Vagina (tissue), 2 donors: ENCODE measurements around the gene RAPGEF6. TPM values are rescaled to one million over a fixed set of nuclear protein-coding genes. Genes with fewer than 3 reads are reported as not detected.
A peak's percentile ranks its signal among the peaks of the same experiment; 100 is the strongest.
"Not testable (repeated sequence)": the region's sequence is repeated elsewhere in the genome, so short reads cannot be mapped to it uniquely, and the experiment has no call there.

Experiments used
- DNase-seq, 2 donors: peaks; one replicate each; pipeline ENCODE4 v3.0.0-alpha.2; 2017; ENCODE audit errors: extremely low spot score in 2 of 2
- H3K27ac ChIP-seq: fragments of 200-600 bp; sonication (generic); one replicate; pipeline ENCODE4 v1.5.1; 2019
- H3K27me3 ChIP-seq: fragments of 200-600 bp; sonication (generic); one replicate; pipeline ENCODE4 v1.5.1; 2019
- H3K36me3 ChIP-seq, 2 donors: fragments of 200-600 bp; sonication (generic); one replicate each; pipeline ENCODE4 v1.5.1; 2017 to 2019
- H3K4me1 ChIP-seq: fragments of 200-600 bp; sonication (generic); one replicate; pipeline ENCODE4 v1.5.1; 2019
- H3K4me3 ChIP-seq, 2 donors: fragments of 200-600 bp; sonication (generic); 1 replicate in 1 of 2; 2 replicates in 1 of 2; pipeline ENCODE4 v1.5.1; 2016 to 2019
- H3K9me3 ChIP-seq: fragments of 200-600 bp; sonication (generic); one replicate; pipeline ENCODE4 v1.5.1; 2019
- POLR2A ChIP-seq, 2 donors: fragments of 450-650 bp; IDR thresholded peaks; one replicate each; pipeline ENCODE4 v1.6.1; 2017; ENCODE audit warnings: antibody characterized with exemption in 2 of 2, mild to moderate bottlenecking in 2 of 2, moderate library complexity in 2 of 2
- POLR2AphosphoS5 ChIP-seq, 2 donors: sonication (generic); formaldehyde crosslinking; IDR thresholded peaks; one replicate each; pipeline ENCODE4 v1.9.0; 2017; ENCODE audit warnings: antibody characterized with exemption in 2 of 2, mild to moderate bottlenecking in 2 of 2, low read depth in 1 of 2; ENCODE audit not compliant: insufficient read depth in 1 of 2
- intact Hi-C: fragments of 100-400 bp; cut with DNase I; formaldehyde crosslinking; loops from one replicate; pipeline ENCODE4 v1.15.1; 2023
- total RNA-seq: library from RNA; depleted of rRNA; stranded (reverse); fragments of >200 nt; gene quantifications from one replicate; pipeline ENCODE4 v1.2.3, GENCODE V29; 2016
- TF ChIP-seq, protein P1 (sequence below), 3 experiments: fragments of 450-650 bp in 2 of 3; fragments of 200-600 bp in 1 of 3; sonication (generic) in 1 of 3; IDR thresholded peaks; one replicate each; pipeline ENCODE4 v1.5.1; 2017 to 2019; ENCODE audit warnings: antibody characterized with exemption in 3 of 3, mild to moderate bottlenecking in 2 of 3, moderate library complexity in 2 of 3

RAPGEF6 gene
- total RNA-seq, 1 donor from 2014 or later, result 19.2 TPM

DNA sequence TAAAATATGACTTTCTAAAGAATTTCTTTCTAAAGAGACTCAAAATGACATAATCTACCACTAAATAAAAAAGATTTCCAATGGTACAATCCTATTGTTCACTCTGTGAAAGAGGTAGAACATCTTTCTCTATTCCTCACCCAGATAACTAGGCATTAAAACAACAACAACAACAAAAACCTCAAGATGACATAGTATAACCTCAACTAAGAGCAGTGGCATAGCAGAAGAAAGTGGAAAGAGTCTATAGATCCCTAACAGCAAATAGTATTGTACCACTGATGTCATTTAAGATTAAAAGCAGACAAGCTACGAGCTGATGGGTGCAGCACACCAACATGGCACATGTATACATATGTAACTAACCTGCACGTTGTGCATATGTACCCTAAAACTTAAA is 29.9 kb downstream of the RAPGEF6 start:
- TF ChIP-seq POLR2A (IDR thresholded peaks at IDR 0.05) (no peak), POLR2AphosphoS5 (IDR thresholded peaks at IDR 0.05; ENCODE audit: insufficient read depth in 1 of 2, low read depth in 1 of 2) (no peak)
- TF ChIP-seq, protein P1, sequence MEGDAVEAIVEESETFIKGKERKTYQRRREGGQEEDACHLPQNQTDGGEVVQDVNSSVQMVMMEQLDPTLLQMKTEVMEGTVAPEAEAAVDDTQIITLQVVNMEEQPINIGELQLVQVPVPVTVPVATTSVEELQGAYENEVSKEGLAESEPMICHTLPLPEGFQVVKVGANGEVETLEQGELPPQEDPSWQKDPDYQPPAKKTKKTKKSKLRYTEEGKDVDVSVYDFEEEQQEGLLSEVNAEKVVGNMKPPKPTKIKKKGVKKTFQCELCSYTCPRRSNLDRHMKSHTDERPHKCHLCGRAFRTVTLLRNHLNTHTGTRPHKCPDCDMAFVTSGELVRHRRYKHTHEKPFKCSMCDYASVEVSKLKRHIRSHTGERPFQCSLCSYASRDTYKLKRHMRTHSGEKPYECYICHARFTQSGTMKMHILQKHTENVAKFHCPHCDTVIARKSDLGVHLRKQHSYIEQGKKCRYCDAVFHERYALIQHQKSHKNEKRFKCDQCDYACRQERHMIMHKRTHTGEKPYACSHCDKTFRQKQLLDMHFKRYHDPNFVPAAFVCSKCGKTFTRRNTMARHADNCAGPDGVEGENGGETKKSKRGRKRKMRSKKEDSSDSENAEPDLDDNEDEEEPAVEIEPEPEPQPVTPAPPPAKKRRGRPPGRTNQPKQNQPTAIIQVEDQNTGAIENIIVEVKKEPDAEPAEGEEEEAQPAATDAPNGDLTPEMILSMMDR (IDR thresholded peaks at IDR 0.05), result no peak
- peaks cover 8% of the 10 kb centered on the region for H3K4me1 ChIP-seq
- H3K4me3 ChIP-seq, result no peak overlapping the region

DNA sequence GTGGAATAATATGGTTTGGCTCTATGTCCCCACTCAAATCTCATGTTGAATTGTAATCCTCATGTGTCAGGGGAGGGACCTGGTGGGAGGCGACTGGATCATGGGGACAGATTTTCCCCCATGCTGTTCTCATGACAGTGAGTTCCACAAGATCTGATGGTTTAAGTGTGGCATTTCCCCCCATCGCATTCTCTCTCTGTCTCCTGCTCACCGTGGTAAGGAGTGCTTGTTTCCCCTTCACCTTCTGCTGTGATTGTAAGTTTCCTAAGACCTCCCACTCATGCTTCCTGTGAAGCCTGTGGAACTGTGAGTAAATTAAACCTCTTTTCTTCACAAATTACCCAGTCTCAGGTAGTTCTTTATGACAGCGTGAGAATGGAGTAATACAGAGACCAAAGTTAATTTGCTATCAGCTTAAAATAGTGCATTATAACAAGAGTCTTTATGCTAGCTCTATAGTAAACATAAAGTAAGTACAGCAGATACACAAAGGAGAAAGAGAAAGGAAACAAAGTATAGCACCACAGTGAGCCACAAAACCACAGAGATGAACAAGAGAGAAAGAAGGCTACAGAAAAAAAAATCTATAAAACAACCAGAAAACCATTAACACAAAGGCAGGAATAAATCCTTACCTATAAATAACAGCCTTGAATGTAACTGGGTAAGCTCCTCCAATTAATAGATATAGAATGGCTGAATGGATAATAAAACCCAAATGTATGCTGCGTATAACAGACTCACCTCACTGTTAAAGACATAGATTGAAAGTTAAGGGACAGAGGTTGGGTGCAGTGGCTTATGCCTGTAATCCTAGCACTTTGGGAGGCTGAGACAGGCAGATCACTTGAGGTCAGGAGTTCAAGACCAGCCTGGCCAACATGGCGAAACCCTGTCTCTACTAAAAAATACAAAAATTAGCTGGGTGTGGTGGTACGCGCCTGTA is 39.7 kb downstream of the RAPGEF6 start:
- H3K4me1 ChIP-seq, result no peaks in the 10 kb centered on the region
- intact Hi-C loops, result no loop called here
- no peak overlapping the region for H3K27ac ChIP-seq
- H3K36me3 ChIP-seq, result no peaks in the 10 kb centered on the region
- H3K4me3 ChIP-seq, result no peak overlapping the region
- no peak for DNase-seq
- H3K27me3 ChIP-seq, result no peaks in the 10 kb centered on the region
- H3K9me3 ChIP-seq, result no peaks in the 10 kb centered on the region
- TF ChIP-seq POLR2A (IDR thresholded peaks at IDR 0.05) (no peak), POLR2AphosphoS5 (IDR thresholded peaks at IDR 0.05; ENCODE audit: insufficient read depth in 1 of 2, low read depth in 1 of 2) (no peak)
- TF ChIP-seq, protein P1 (IDR thresholded peaks at IDR 0.05), result no peak

More for the DNA sequence above, 29.9 kb downstream of the RAPGEF6 start:
- no peak for DNase-seq
- intact Hi-C loops, result no loop called here
- H3K36me3 ChIP-seq, result no peaks in the 10 kb centered on the region
- no peaks in the 10 kb centered on the region for H3K27me3 ChIP-seq
- H3K27ac ChIP-seq, result no peak overlapping the region
- H3K9me3 ChIP-seq, result no peaks in the 10 kb centered on the region

DNA sequence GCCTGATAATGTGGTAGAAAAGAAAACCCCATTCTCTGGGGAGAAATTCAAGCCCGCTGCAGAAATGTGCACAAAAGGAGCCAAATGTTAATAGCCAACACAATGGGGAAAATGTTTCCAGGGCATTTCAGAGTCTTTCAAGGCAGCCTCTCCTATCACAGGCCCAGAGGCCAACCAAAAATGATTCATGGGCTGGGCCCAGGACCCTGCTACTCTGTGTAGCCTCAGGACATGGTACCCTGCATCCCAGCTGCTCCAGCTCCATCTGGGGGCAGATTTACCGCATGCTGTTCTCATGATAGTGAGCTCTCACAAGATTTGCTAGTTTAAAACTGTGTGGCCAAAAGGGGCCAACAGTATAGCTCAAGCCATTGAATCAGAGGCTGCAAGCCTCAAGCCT is 41.1 kb downstream of the RAPGEF6 start:
- Histone ChIP-seq H3K36me3 (no peaks in the 10 kb centered on the region), H3K9me3 (no peaks in the 10 kb centered on the region), H3K27me3 (no peaks in the 10 kb centered on the region), H3K27ac (no peak overlapping the region), H3K4me3 (no peak overlapping the region), H3K4me1 (no peaks in the 10 kb centered on the region)
- TF ChIP-seq POLR2AphosphoS5 (IDR thresholded peaks at IDR 0.05; ENCODE audit: insufficient read depth in 1 of 2, low read depth in 1 of 2) (no peak), POLR2A (IDR thresholded peaks at IDR 0.05) (no peak)
- intact Hi-C loops, result loop anchor here (5.0 kb wide), 1 partner anchor 408 kb away; no protein-coding TSS in a partner anchor
- DNase-seq, result no peak

DNA sequence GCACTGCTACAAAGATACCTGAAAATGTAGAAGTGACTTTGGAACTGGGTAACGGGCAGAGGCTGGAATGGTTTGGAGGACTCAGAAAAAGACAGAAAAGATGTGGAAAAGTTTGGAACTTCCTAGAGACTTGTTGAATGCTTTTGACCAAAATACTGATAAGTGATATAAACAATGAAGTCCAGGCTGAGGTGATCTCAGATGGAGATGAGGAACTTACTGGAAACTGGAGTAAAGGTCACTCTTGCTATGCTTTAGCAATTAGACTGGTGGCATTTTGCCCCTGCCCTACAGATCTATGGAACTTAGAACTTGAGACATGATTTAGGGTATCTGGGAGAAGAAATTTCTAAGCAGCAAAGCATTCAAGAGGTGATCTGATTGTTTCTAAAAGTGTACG is 41.6 kb downstream of the RAPGEF6 start:
- not testable (repeated sequence) for H3K27me3 ChIP-seq, H3K36me3 ChIP-seq, DNase-seq, H3K9me3 ChIP-seq, H3K27ac ChIP-seq, H3K4me1 ChIP-seq, H3K4me3 ChIP-seq
- intact Hi-C loops, result loop anchor here (5.0 kb wide), 1 partner anchor 409 kb away; no protein-coding TSS in a partner anchor

DNA sequence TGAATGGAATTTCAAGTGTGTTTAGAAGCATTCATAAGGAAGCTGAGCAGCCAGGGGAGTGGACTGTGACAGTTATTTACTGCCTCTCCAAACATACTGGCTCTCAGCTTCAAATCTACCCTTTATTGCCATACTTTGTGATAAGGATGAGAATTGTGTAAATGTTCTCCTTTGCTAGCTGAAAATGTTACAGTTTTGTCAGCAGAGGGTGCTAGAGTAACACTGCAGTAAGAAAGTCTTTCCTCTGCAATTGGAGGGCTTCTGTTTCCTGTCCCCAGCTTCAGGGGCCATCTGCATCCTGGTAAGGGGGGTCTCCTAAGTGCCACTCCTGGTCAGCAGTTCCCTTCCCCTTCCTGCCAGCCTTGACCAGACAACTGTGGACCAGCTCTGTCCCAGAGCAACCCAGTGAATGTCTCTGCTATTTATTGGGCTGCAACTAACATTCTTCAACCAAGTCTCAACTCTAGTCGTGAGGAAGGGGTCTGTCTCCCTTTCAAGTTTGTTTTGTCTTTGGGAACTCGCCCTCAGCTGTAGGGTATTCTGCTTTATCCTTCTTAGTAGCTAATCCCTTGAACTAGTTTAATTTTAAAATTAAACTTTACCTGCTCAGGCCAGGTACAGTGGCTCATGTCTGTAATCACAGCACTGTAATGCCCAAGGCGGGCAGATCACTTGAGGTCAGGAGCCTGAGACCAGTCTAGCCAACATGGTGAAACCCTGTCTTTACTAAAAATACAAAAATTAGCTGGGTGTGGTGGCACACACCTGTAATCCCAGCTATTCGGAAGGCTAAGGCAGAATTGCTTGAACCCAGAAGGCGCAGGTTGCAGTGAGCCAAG is 45.3 kb downstream of the RAPGEF6 start:
- Histone ChIP-seq H3K27me3 (no peaks in the 10 kb centered on the region), H3K36me3 (no peaks in the 10 kb centered on the region), H3K4me1 (no peaks in the 10 kb centered on the region), H3K9me3 (no peaks in the 10 kb centered on the region), H3K27ac (no peak overlapping the region), H3K4me3 (no peak overlapping the region)
- DNase-seq, result no peak
- intact Hi-C loops, result loop anchor here (5.0 kb wide), 1 partner anchor 413 kb away; no protein-coding TSS in a partner anchor
- TF ChIP-seq POLR2AphosphoS5 (IDR thresholded peaks at IDR 0.05; ENCODE audit: insufficient read depth in 1 of 2, low read depth in 1 of 2) (no peak), POLR2A (IDR thresholded peaks at IDR 0.05) (no peak)
- TF ChIP-seq, protein P1 (IDR thresholded peaks at IDR 0.05), result peak; percentile 52 to 83 (median 75)
